ENCODE results near the gene ANKRD42.
"Not testable (repeated sequence)": the region's sequence is repeated elsewhere in the genome, so short reads cannot be mapped to it uniquely, and the experiment has no call there.

Gene ANKRD42

GRCh38 chr11:83172551-83172950 is 21.0 kb upstream of the ANKRD42 start:
- in situ Hi-C loops (cut with HindIII; ENCODE audit: low sequenced_read_pairs) = no loop called here

- in situ Hi-C loops (cut with HindIII; ENCODE audit: low sequenced_read_pairs) = no loop called here
These were observed 19.5 kb upstream of the ANKRD42 start for GRCh38 chr11:83174008-83174407.

GRCh38 chr11:83175815-83176214 is 17.7 kb upstream of the ANKRD42 start:
- in situ Hi-C loops (cut with HindIII; ENCODE audit: low sequenced_read_pairs) = no loop called here

- in situ Hi-C loops (cut with HindIII; ENCODE audit: low sequenced_read_pairs) = no loop called here
These were observed 11.7 kb upstream of the ANKRD42 start for GRCh38 chr11:83181815-83182214.

GRCh38 chr11:83185767-83186166 is 7.7 kb upstream of the ANKRD42 start:
- in situ Hi-C loops (cut with HindIII; ENCODE audit: low sequenced_read_pairs) = no loop called here

- in situ Hi-C loops (cut with HindIII; ENCODE audit: low sequenced_read_pairs) = no loop called here
These were observed 6.0 kb upstream of the ANKRD42 start for GRCh38 chr11:83187465-83187864.

- in situ Hi-C loops (cut with HindIII; ENCODE audit: low sequenced_read_pairs) = no loop called here
These were observed 2.0 kb upstream of the ANKRD42 start for GRCh38 chr11:83191491-83191890.

- in situ Hi-C loops (cut with HindIII; ENCODE audit: low sequenced_read_pairs) = no loop called here
These were observed 1.5 kb upstream of the ANKRD42 start for GRCh38 chr11:83191986-83192385.

- in situ Hi-C loops (cut with HindIII; ENCODE audit: low sequenced_read_pairs) = no loop called here
These were observed 786 bp upstream of the ANKRD42 start for GRCh38 chr11:83192606-83193245.

GRCh38 chr11:83194281-83195142 is 1.0 kb downstream of the ANKRD42 start:
- in situ Hi-C loops (cut with HindIII; ENCODE audit: low sequenced_read_pairs) = no loop called here

GRCh38 chr11:83195143-83195466 is 1.6 kb downstream of the ANKRD42 start:
- in situ Hi-C loops (cut with HindIII; ENCODE audit: low sequenced_read_pairs) = no loop called here

- in situ Hi-C loops (cut with HindIII; ENCODE audit: low sequenced_read_pairs) = no loop called here
These were observed 2.1 kb downstream of the ANKRD42 start for GRCh38 chr11:83195649-83196048.

GRCh38 chr11:83200035-83200434 is 6.5 kb downstream of the ANKRD42 start:
- in situ Hi-C loops (cut with HindIII; ENCODE audit: low sequenced_read_pairs) = no loop called here

GRCh38 chr11:83205608-83206185 is 12.2 kb downstream of the ANKRD42 start:
- in situ Hi-C loops (cut with HindIII; ENCODE audit: low sequenced_read_pairs) = no loop called here

GRCh38 chr11:83206221-83206620 is 12.7 kb downstream of the ANKRD42 start:
- in situ Hi-C loops (cut with HindIII; ENCODE audit: low sequenced_read_pairs) = no loop called here

- in situ Hi-C loops (cut with HindIII; ENCODE audit: low sequenced_read_pairs) = not testable (repeated sequence)
These were observed 13.4 kb downstream of the ANKRD42 start for GRCh38 chr11:83206771-83207382.

- in situ Hi-C loops (cut with HindIII; ENCODE audit: low sequenced_read_pairs) = no loop called here
These were observed 25.6 kb downstream of the ANKRD42 start for GRCh38 chr11:83219095-83219494.

GRCh38 chr11:83220260-83220659 is 26.7 kb downstream of the ANKRD42 start:
- in situ Hi-C loops (cut with HindIII; ENCODE audit: low sequenced_read_pairs) = no loop called here

- in situ Hi-C loops (cut with HindIII; ENCODE audit: low sequenced_read_pairs) = no loop called here
These were observed 28.2 kb downstream of the ANKRD42 start for GRCh38 chr11:83221694-83222093.

- in situ Hi-C loops (cut with HindIII; ENCODE audit: low sequenced_read_pairs) = no loop called here
These were observed 29.0 kb downstream of the ANKRD42 start for GRCh38 chr11:83222499-83222898.

- in situ Hi-C loops (cut with HindIII; ENCODE audit: low sequenced_read_pairs) = no loop called here
These were observed 29.9 kb downstream of the ANKRD42 start for GRCh38 chr11:83223457-83223856.

- in situ Hi-C loops (cut with HindIII; ENCODE audit: low sequenced_read_pairs) = no loop called here
These were observed 42.3 kb downstream of the ANKRD42 start for GRCh38 chr11:83235825-83236224.

Measured in DLD1 (cell line).